HG02642 (cell line): ENCODE measurements around the gene C2.
"Not testable (repeated sequence)": the region's sequence is repeated elsewhere in the genome, so short reads cannot be mapped to it uniquely, and the experiment has no call there.

Experiments used
- ATAC-seq: cut with Tn5 transposase; IDR thresholded peaks from one replicate; pipeline ENCODE4 v1.9.1; 2021; ENCODE audit warnings: mild to moderate bottlenecking; ENCODE audit not compliant: unreplicated experiment, poor library complexity

The C2 gene

DNA sequence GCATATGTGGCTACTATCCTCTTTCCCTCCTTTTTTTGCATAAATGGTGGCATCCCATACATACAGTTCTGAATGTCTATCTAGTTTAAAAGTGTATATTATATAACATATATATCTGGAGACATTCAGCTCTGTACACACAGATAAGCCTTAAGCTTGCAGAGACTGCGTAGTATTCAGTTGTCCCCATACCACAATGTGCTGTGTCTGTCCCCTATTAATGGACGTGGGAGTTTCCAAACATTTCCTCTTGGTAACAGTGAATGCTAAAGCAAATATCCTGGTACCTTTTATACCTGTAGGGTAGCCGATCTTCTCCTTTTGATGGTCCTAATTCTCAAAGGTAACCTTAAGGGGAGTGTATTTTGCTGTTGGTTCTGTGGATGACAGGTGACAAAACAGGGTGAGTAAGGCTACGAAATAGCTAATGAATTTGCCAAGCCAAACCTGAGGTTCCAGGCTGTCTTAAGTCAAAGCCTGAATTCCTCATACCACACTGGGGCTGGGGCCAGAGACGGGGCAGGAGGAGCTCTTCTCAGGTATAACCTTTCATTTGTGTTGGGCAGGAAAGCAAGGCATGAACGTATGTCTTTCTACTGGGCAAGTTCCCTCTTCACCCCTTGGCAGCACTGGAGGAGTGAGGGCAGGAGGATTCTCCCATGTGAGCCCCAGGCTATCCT, 7.8 kb upstream of the C2 start:
- no peak for ATAC-seq

GRCh38 chr6:31920811-31921210, 6.7 kb upstream of the C2 start:
- ATAC-seq: no peak

GRCh38 chr6:31922942-31923341, 4.6 kb upstream of the C2 start:
- ATAC-seq: no peak

- no peak for ATAC-seq
Observed at GRCh38 chr6:31927863-31928671, 550 bp downstream of the C2 start.

DNA sequence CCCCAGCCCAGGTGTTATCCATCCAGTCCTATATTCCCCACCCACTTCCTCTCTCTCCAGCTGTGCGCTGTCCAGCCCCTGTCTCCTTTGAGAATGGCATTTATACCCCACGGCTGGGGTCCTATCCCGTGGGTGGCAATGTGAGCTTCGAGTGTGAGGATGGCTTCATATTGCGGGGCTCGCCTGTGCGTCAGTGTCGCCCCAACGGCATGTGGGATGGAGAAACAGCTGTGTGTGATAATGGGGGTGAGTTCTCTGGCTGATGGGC, 1.1 kb downstream of the C2 start:
- ATAC-seq: no peak

DNA sequence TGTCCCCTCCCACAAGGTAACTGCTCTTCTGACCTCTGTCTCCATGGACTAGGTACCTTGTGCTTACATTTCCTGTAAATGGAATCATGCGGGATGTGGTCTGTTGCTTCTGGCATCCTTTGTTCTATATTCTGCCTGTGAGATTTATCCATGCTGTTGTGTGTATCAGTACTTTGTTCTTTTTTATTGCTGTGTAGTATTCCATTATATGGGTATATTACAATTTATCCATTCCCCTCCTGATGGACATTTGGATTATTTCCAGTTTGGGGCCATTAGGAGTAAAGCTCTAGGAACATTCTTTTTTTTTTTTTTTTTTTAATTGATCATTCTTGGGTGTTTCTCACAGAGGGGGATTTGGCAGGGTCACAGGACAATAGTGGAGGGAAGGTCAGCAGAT, 3.4 kb downstream of the C2 start:
- ATAC-seq: no peak

- ATAC-seq: not testable (repeated sequence)
Observed at GRCh38 chr6:31932137-31932536, 4.6 kb downstream of the C2 start.

GRCh38 chr6:31933537-31933936, 6.0 kb downstream of the C2 start:
- no peak for ATAC-seq

GRCh38 chr6:31935021-31935420, 7.5 kb downstream of the C2 start:
- no peak for ATAC-seq

- ATAC-seq: no peak
Observed at GRCh38 chr6:31935823-31936222, 8.3 kb downstream of the C2 start.

DNA sequence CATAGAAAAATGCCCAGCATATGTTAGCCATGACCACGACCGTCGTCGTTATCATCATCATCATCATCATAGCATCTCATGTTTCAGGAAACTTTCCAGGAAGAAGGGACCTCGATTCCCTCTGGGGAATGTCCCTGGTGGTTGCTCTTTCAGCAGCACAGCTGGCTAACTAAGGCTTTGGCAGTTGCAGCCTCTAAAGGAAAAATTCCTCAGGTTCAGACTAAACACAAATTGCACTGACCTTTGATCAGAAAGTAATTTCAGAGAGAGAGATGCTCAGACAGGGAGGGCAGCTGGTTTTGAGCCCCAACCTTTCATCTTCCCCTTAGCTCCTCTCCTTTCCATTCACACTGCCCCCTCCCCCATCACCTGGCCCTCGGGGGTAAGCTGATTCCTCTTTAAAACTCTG, 12.7 kb downstream of the C2 start:
- no peak for ATAC-seq

GRCh38 chr6:31943742-31944141, 16.2 kb downstream of the C2 start:
- no peak for ATAC-seq

- no peak for ATAC-seq
Observed at GRCh38 chr6:31945154-31945506, 17.6 kb downstream of the C2 start.

GRCh38 chr6:31945507-31946369, 18.2 kb downstream of the C2 start, which contains the start of gene CFB:
Gene CFB (plus strand): TSS chr6:31946095. CDS start chr6:31946222, 127 bp downstream.
- ATAC-seq: no peak

DNA sequence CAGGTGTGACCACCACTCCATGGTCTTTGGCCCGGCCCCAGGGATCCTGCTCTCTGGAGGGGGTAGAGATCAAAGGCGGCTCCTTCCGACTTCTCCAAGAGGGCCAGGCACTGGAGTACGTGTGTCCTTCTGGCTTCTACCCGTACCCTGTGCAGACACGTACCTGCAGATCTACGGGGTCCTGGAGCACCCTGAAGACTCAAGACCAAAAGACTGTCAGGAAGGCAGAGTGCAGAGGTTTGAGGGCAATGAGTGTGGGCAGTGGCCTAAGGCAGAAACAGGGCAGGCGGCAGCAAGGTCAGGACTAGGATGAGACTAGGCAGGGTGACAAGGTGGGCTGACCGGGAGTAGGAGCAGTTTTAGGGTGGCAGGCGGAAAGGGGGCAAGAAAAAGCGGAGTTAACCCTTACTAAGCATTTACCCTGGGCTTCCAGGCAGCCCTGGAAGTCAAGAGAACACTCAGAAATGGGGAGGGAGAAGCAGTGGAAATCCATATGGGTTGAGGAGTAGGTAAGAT, 18.9 kb downstream of the C2 start:
- no peak for ATAC-seq

- ATAC-seq: no peak
Observed at GRCh38 chr6:31947070-31947675, 19.7 kb downstream of the C2 start.

GRCh38 chr6:31947864-31948263, 20.3 kb downstream of the C2 start:
- no peak for ATAC-seq

DNA sequence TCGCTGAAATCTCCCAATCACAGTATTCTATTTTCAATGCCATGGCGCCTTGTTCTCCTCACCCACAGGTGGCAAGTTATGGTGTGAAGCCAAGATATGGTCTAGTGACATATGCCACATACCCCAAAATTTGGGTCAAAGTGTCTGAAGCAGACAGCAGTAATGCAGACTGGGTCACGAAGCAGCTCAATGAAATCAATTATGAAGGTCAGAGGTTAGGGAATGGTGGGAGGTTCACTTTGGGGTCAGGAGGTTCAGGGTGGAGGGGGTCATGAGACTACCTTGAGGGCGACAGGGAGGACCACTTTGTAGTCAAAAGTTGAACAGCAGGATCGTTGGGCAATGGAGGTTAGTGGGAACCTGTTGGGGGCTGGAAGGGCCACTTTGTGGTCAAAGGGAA, 20.8 kb downstream of the C2 start:
- ATAC-seq: no peak

DNA sequence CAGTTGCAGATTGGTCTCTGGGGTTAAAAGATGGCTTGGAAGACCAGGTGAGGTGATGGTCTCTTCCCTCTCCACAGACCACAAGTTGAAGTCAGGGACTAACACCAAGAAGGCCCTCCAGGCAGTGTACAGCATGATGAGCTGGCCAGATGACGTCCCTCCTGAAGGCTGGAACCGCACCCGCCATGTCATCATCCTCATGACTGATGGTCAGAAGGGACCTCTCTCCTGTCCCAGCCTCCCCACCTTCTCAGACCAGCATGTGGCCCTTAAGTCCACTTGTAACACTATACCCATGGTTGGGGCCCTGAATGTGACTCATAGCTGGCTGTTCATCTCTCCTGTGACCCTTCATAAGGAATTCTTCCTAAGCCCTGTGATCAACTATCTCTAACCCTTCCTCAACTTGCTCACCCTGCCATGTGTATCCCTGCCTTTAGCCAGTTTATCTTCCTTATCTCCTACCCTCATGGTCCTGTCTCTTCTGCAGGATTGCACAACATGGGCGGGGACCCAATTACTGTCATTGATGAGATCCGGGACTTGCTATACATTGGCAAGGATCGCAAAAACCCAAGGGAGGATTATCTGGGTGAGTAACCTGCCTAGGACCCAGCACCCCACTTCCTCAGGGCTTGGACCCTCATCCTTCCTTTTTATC, 21.4 kb downstream of the C2 start:
- no peak for ATAC-seq

- ATAC-seq: no peak
Observed at GRCh38 chr6:31949926-31950548, 22.5 kb downstream of the C2 start.
